SK-N-SH treated with all-trans-retinoic acid at 6 μM for 48 hours (cell line): ENCODE data around the gene BCL10.

ENCODE experiments used
- ZC3H10 ChIP-seq: fragments of 250-450 bp; sonication (Bioruptor Pico); IDR thresholded peaks from 2 replicates; pipeline ENCODE4 v1.5.1; 2021; ENCODE audit warnings: mild to moderate bottlenecking, moderate library complexity
- ZFP3 ChIP-seq: fragments of 250-450 bp; sonication (Bioruptor Pico); IDR thresholded peaks from 2 replicates; pipeline ENCODE4 v1.5.0; 2020; ENCODE audit warnings: mild to moderate bottlenecking, moderate library complexity
- TF ChIP-seq, protein P1 (sequence below): fragments of 250-450 bp; sonication (Bioruptor Pico); IDR thresholded peaks from 2 replicates; pipeline ENCODE4 v1.8.0; 2020; ENCODE audit warnings: mild to moderate bottlenecking, moderate library complexity, borderline replicate concordance

GRCh38 chr1:85230305-85230977 is 46.0 kb downstream of the BCL10 start:
- TF ChIP-seq ZFP3 (CRISPR knock-in tag) (no peak), ZC3H10 (CRISPR knock-in tag) (no peak)
- TF ChIP-seq, protein P1, sequence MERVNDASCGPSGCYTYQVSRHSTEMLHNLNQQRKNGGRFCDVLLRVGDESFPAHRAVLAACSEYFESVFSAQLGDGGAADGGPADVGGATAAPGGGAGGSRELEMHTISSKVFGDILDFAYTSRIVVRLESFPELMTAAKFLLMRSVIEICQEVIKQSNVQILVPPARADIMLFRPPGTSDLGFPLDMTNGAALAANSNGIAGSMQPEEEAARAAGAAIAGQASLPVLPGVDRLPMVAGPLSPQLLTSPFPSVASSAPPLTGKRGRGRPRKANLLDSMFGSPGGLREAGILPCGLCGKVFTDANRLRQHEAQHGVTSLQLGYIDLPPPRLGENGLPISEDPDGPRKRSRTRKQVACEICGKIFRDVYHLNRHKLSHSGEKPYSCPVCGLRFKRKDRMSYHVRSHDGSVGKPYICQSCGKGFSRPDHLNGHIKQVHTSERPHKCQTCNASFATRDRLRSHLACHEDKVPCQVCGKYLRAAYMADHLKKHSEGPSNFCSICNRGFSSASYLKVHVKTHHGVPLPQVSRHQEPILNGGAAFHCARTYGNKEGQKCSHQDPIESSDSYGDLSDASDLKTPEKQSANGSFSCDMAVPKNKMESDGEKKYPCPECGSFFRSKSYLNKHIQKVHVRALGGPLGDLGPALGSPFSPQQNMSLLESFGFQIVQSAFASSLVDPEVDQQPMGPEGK = no peak
